Measurements from ENCODE around the gene PEX10. TPM values are rescaled to one million over a fixed set of nuclear protein-coding genes. Genes with fewer than 3 reads are reported as not detected.

The PEX10 gene
- total and polyA plus RNA-seq, 5 donors from 2014 or later, result 6.3 to 9.7 (median 7.9) TPM

- no peak overlapping the region for H3K4me3 Mint-ChIP-seq
- no peaks in the 10 kb centered on the region for H3K27me3 Mint-ChIP-seq
- H3K9me3 Mint-ChIP-seq, result no peaks in the 10 kb centered on the region
- Histone ChIP-seq H3K4me1 (ENCODE audit: control insufficient read depth, insufficient read depth, low read length, poor library complexity, severe bottlenecking) (peaks cover 10% of the 10 kb centered on the region), H3K36me3 (ENCODE audit: control insufficient read depth, insufficient read depth, low read length) (no peaks in the 10 kb centered on the region), H3K4me3 (ENCODE audit: low read depth, low read length) (no peak overlapping the region), H3K9me3 (ENCODE audit: control insufficient read depth in 2 of 2, low read length in 2 of 2) (no peaks in the 10 kb centered on the region), H3K27me3 (ENCODE audit: control insufficient read depth, insufficient read depth, low read length) (no peaks in the 10 kb centered on the region), H3K27ac (ENCODE audit: insufficient read depth, low read length, poor library complexity, severe bottlenecking) (no peak overlapping the region)
- DNase-seq (no peak), ATAC-seq (ENCODE audit: low read depth in 2 of 2) (no peak)
- H3K36me3 Mint-ChIP-seq, result no peaks in the 10 kb centered on the region
- H3K4me1 Mint-ChIP-seq, result peaks cover 0 to 2% (median 0%) of the 10 kb centered on the region in 4 donors
- no peak overlapping the region for H3K27ac Mint-ChIP-seq
These were observed 33.9 kb downstream of the PEX10 start for GRCh38 chr1:2378441-2378851.

- H3K4me1 ChIP-seq (ENCODE audit: control insufficient read depth, insufficient read depth, low read length, poor library complexity, severe bottlenecking), result peaks cover 10% of the 10 kb centered on the region
- H3K27me3 ChIP-seq (ENCODE audit: control insufficient read depth, insufficient read depth, low read length), result no peaks in the 10 kb centered on the region
- no peak overlapping the region for H3K4me3 Mint-ChIP-seq
- no peak overlapping the region for H3K4me3 ChIP-seq (ENCODE audit: low read depth, low read length)
- no peaks in the 10 kb centered on the region for H3K9me3 Mint-ChIP-seq
- ATAC-seq (ENCODE audit: low read depth in 2 of 2), result no peak
- no peak overlapping the region for H3K27ac ChIP-seq (ENCODE audit: insufficient read depth, low read length, poor library complexity, severe bottlenecking)
- no peaks in the 10 kb centered on the region for H3K36me3 ChIP-seq (ENCODE audit: control insufficient read depth, insufficient read depth, low read length)
- no peaks in the 10 kb centered on the region for H3K27me3 Mint-ChIP-seq
- no peaks in the 10 kb centered on the region for H3K36me3 Mint-ChIP-seq
- no peaks in the 10 kb centered on the region for H3K9me3 ChIP-seq (ENCODE audit: control insufficient read depth in 2 of 2, low read length in 2 of 2)
- H3K27ac Mint-ChIP-seq, result no peak overlapping the region
- H3K4me1 Mint-ChIP-seq, result peaks cover 0 to 2% (median 0%) of the 10 kb centered on the region in 4 donors
- DNase-seq, result no peak
These were observed 34.5 kb downstream of the PEX10 start for GRCh38 chr1:2377751-2378440.

- Histone ChIP-seq H3K27me3 (ENCODE audit: control insufficient read depth, insufficient read depth, low read length) (no peaks in the 10 kb centered on the region), H3K4me1 (ENCODE audit: control insufficient read depth, insufficient read depth, low read length, poor library complexity, severe bottlenecking) (peaks cover 7% of the 10 kb centered on the region), H3K9me3 (ENCODE audit: control insufficient read depth in 2 of 2, low read length in 2 of 2) (no peaks in the 10 kb centered on the region), H3K27ac (ENCODE audit: insufficient read depth, low read length, poor library complexity, severe bottlenecking) (no peak overlapping the region), H3K36me3 (ENCODE audit: control insufficient read depth, insufficient read depth, low read length) (no peaks in the 10 kb centered on the region), H3K4me3 (ENCODE audit: low read depth, low read length) (no peak overlapping the region)
- no peaks in the 10 kb centered on the region for H3K9me3 Mint-ChIP-seq
- H3K4me1 Mint-ChIP-seq, result peaks cover 0 to 2% (median 0%) of the 10 kb centered on the region in 4 donors
- H3K36me3 Mint-ChIP-seq, result no peaks in the 10 kb centered on the region
- no peaks in the 10 kb centered on the region for H3K27me3 Mint-ChIP-seq
- no peak for ATAC-seq (ENCODE audit: low read depth in 2 of 2)
- DNase-seq, result no peak
- peak overlapping the region in 1 of 4 donors; percentile 18 for H3K4me3 Mint-ChIP-seq
- no peak overlapping the region for H3K27ac Mint-ChIP-seq
These were observed 35.3 kb downstream of the PEX10 start for GRCh38 chr1:2376931-2377672.

- Mint-ChIP-seq H3K36me3 (peaks cover 4% of the 10 kb centered on the region), H3K27ac (no peak overlapping the region), H3K4me3 (no peak overlapping the region), H3K9me3 (no peaks in the 10 kb centered on the region), H3K4me1 (no peaks in the 10 kb centered on the region), H3K27me3 (no peaks in the 10 kb centered on the region)
- H3K36me3 ChIP-seq (ENCODE audit: control insufficient read depth, insufficient read depth, low read length), result no peaks in the 10 kb centered on the region
- no peaks in the 10 kb centered on the region for H3K27me3 ChIP-seq (ENCODE audit: control insufficient read depth, insufficient read depth, low read length)
- no peak overlapping the region for H3K27ac ChIP-seq (ENCODE audit: insufficient read depth, low read length, poor library complexity, severe bottlenecking)
- no peak for ATAC-seq (ENCODE audit: low read depth in 2 of 2)
- H3K4me1 ChIP-seq (ENCODE audit: control insufficient read depth, insufficient read depth, low read length, poor library complexity, severe bottlenecking), result no peaks in the 10 kb centered on the region
- DNase-seq, result no peak
- no peak overlapping the region for H3K4me3 ChIP-seq (ENCODE audit: low read depth, low read length)
- no peaks in the 10 kb centered on the region for H3K9me3 ChIP-seq (ENCODE audit: control insufficient read depth in 2 of 2, low read length in 2 of 2)
These were observed 36.1 kb downstream of the PEX10 start for GRCh38 chr1:2376261-2376741.

- Histone ChIP-seq H3K27ac (ENCODE audit: insufficient read depth, low read length, poor library complexity, severe bottlenecking) (no peak overlapping the region), H3K36me3 (ENCODE audit: control insufficient read depth, insufficient read depth, low read length) (no peaks in the 10 kb centered on the region), H3K9me3 (ENCODE audit: control insufficient read depth in 2 of 2, low read length in 2 of 2) (no peaks in the 10 kb centered on the region), H3K4me3 (ENCODE audit: low read depth, low read length) (no peak overlapping the region), H3K27me3 (ENCODE audit: control insufficient read depth, insufficient read depth, low read length) (no peaks in the 10 kb centered on the region), H3K4me1 (ENCODE audit: control insufficient read depth, insufficient read depth, low read length, poor library complexity, severe bottlenecking) (no peaks in the 10 kb centered on the region)
- Mint-ChIP-seq H3K9me3 (no peaks in the 10 kb centered on the region), H3K27me3 (no peaks in the 10 kb centered on the region), H3K27ac (no peak overlapping the region), H3K36me3 (peaks cover 4% of the 10 kb centered on the region), H3K4me1 (no peaks in the 10 kb centered on the region), H3K4me3 (no peak overlapping the region)
- DNase-seq, result no peak
- ATAC-seq (ENCODE audit: low read depth in 2 of 2), result no peak
These were observed 36.5 kb downstream of the PEX10 start for GRCh38 chr1:2375923-2376260.

- Histone ChIP-seq H3K27me3 (ENCODE audit: control insufficient read depth, insufficient read depth, low read length) (no peaks in the 10 kb centered on the region), H3K36me3 (ENCODE audit: control insufficient read depth, insufficient read depth, low read length) (no peaks in the 10 kb centered on the region), H3K4me1 (ENCODE audit: control insufficient read depth, insufficient read depth, low read length, poor library complexity, severe bottlenecking) (no peaks in the 10 kb centered on the region), H3K9me3 (ENCODE audit: control insufficient read depth in 2 of 2, low read length in 2 of 2) (no peaks in the 10 kb centered on the region), H3K4me3 (ENCODE audit: low read depth, low read length) (no peak overlapping the region), H3K27ac (ENCODE audit: insufficient read depth, low read length, poor library complexity, severe bottlenecking) (no peak overlapping the region)
- H3K4me3 Mint-ChIP-seq, result no peak overlapping the region
- no peaks in the 10 kb centered on the region for H3K4me1 Mint-ChIP-seq
- peaks cover 4% of the 10 kb centered on the region for H3K36me3 Mint-ChIP-seq
- no peak for DNase-seq
- no peaks in the 10 kb centered on the region for H3K27me3 Mint-ChIP-seq
- no peak for ATAC-seq (ENCODE audit: low read depth in 2 of 2)
- H3K9me3 Mint-ChIP-seq, result no peaks in the 10 kb centered on the region
- H3K27ac Mint-ChIP-seq, result no peak overlapping the region
These were observed 37.0 kb downstream of the PEX10 start for GRCh38 chr1:2375246-2375922.

GRCh38 chr1:2374252-2375155 lies 37.9 kb downstream of the PEX10 start:
- ATAC-seq (ENCODE audit: low read depth in 2 of 2) (no peak), DNase-seq (no peak)
- H3K4me3 Mint-ChIP-seq, result no peak overlapping the region
- peaks cover 4% of the 10 kb centered on the region for H3K36me3 Mint-ChIP-seq
- no peaks in the 10 kb centered on the region for H3K27me3 Mint-ChIP-seq
- no peak overlapping the region for H3K27ac Mint-ChIP-seq
- no peaks in the 10 kb centered on the region for H3K36me3 ChIP-seq (ENCODE audit: control insufficient read depth, insufficient read depth, low read length)
- H3K27me3 ChIP-seq (ENCODE audit: control insufficient read depth, insufficient read depth, low read length), result no peaks in the 10 kb centered on the region
- H3K9me3 ChIP-seq (ENCODE audit: control insufficient read depth in 2 of 2, low read length in 2 of 2), result no peaks in the 10 kb centered on the region
- no peak overlapping the region for H3K27ac ChIP-seq (ENCODE audit: insufficient read depth, low read length, poor library complexity, severe bottlenecking)
- H3K9me3 Mint-ChIP-seq, result no peaks in the 10 kb centered on the region
- H3K4me3 ChIP-seq (ENCODE audit: low read depth, low read length), result no peak overlapping the region
- H3K4me1 Mint-ChIP-seq, result no peaks in the 10 kb centered on the region
- H3K4me1 ChIP-seq (ENCODE audit: control insufficient read depth, insufficient read depth, low read length, poor library complexity, severe bottlenecking), result no peaks in the 10 kb centered on the region

Measured in CD4-positive, CD25-positive, alpha-beta regulatory T cell (primary cell).